NOMO-1 (cell line): Measurements from ENCODE around the gene POFUT2.
"Not testable (repeated sequence)": the region's sequence is repeated elsewhere in the genome, so short reads cannot be mapped to it uniquely, and the experiment has no call there.

Source experiments
- DNase-seq, 2 experiments: peaks; one replicate each; lab custom pipeline; 2025; ENCODE audit not compliant: unreplicated experiment in 2 of 2; lab: John Stamatoyannopoulos, UW

Gene POFUT2

DNA sequence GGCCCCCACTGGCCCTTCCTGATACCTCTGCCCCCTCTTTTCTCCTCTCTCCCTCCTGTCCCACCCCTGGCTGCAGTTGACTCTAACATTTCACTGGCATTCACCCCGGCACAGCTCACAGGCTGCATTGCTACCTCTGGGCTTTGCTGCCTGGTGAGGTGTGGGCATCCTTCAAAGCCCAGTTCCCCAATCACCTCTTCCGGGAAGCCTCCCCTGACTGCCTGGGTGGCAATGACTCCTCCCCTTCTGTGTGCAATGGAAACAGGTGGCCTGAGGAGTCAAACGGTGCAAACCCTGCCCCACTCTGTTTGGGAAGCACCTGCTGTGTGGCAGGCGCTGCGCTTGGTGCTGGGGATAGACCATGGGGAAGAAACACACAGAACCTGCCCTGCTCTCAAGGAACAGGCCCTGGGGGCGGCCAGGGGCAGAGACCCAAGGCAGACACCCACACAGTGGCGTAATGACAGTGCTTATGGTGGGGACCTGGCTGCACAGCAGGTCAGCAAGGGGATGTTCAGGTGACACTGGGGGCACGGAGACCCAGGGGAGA is 39.3 kb upstream of the POFUT2 start:
- no peak for DNase-seq

DNA sequence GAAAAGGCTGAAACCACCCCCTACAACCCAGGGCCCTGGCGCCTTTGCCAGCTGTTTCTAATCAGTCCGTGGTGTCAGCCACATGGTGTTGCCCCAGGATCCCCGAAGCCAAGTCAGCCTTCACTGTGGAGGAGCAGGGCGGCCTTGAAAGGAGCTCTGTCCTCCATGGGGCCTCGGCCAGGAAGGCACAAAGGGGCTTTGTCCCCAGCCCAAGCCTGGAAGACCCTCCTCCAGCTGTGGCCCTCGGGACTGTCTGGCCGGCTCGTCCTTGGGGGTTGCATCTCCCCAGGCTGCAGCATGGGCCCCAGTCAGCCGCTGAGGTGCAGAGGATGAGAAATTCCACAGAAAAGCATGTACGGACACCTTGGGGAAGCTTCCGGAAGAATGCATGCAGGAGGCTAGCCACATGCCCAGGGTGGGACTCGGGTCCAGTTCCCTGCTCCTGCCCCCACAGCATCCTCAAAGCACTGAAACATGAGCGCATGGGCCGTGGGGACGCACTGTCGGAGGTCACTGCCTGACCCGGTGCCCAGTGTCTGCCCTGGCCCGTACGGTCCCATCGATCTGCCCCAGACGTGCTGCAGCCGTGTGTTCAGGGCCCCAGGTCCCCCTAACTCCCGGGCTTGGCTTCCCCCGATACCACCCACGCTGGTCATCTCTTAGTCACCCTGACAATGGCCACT is 38.6 kb upstream of the POFUT2 start:
- no peak for DNase-seq

DNA sequence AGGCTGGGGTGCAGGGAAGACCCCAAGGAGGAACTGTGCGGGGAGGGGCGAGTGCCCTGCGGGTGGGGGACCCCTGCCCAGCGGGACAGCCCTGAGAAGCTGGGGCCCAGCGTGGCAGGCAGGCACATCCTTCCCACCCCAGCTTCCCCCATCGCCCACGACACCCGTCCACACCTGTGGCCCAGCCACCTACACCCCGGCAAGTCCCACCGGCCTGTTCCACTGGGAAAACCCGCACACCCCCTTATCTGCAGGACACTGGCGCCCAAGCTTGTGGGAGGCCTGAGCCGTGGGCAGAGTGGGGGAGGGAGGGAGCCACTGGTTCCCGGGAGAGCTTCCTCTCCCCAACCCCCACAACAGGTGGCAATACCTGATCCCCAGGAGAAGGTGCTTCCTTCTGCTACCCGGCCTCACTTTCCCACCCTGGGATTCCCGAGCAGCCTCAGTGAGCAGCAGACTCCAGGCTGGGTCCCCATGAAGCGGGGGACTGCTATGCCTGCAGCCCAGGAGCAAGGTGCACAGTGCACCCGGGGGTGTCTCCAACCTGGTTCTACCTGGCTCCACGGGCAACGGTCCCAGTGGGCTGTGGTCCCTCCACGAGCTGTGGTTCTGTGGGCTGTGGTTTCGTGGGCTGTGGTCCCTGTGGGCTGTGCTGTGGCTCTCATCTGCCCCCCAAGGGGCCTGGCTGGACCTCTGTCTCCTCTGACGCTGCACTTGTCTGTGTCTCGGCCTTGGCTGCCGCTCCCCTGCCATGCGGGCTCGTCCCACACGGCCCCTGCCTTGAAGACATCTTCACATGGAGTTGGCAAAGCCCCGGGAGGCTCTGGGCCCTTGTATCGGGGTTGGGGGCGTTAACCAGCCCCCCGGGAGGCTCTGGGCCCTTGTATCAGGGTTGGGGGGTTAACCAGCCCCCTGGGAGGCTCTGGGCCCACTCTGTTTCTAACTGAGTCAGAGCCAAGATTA is 37.8 kb upstream of the POFUT2 start:
- DNase-seq, result no peak

DNA sequence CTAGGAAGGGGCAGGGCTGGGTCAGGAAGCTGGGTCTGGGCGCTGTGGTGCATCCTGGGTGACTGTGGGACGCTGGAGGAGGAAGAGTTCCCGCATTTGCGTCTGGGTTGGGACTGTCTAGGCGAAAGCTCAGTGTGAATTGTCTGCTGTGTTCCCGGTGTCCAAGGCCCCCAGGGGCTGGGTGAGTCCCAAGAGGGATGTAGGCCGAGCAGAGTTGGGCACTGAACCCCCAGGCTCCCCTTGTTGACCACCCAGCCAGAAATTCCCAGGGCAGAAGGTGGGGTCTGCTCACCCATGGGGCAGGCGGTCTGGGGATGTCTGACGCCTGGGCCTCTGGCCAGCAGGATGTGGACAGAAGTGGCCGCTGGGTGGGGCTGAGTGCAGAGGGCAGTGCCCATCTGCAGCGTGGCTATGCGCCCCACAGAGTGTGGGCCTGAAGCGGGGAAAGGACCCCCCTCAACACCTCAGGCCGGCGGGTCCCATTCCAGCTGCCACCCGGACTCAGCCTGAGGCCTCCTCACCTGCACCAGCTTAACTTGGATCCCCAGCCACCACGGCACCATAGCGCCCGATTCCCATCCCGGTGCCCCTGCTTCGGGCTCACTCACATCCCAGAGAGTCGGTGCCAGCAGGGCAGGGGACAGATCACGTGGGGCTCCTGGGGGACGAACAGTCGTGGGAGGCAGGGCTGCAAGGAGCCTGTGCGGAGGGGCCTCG is 37.0 kb upstream of the POFUT2 start:
- DNase-seq, result no peak

- no peak for DNase-seq
These were observed 36.0 kb upstream of the POFUT2 start for GRCh38 chr21:45323487-45324311.

DNA sequence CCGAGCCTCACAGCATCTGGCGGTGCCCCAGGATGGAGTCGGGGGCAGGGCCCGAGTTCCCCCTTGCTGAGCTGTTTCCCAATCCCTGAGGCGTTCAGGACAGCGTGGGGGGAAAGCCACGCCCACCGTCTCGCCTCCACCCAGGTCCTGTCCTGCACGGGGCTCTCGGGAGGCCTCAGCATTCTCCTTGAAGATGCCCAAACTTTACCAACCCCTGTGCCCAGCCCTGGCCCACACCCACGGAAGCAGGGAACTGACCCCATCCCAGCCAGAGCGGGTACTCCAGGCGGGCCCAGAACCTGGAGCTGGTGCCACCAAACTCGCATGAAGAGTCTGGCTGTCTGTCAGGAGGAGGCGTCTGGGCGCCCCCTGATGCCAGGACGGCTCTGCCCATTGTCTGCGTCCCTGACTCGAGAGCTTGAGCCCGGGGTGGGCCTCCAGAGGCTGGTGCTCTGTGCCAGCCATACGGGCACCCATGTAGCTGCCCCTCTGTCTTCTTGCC is 35.3 kb upstream of the POFUT2 start:
- no peak for DNase-seq

- no peak for DNase-seq
These were observed 34.7 kb upstream of the POFUT2 start for GRCh38 chr21:45322231-45322959.

DNA sequence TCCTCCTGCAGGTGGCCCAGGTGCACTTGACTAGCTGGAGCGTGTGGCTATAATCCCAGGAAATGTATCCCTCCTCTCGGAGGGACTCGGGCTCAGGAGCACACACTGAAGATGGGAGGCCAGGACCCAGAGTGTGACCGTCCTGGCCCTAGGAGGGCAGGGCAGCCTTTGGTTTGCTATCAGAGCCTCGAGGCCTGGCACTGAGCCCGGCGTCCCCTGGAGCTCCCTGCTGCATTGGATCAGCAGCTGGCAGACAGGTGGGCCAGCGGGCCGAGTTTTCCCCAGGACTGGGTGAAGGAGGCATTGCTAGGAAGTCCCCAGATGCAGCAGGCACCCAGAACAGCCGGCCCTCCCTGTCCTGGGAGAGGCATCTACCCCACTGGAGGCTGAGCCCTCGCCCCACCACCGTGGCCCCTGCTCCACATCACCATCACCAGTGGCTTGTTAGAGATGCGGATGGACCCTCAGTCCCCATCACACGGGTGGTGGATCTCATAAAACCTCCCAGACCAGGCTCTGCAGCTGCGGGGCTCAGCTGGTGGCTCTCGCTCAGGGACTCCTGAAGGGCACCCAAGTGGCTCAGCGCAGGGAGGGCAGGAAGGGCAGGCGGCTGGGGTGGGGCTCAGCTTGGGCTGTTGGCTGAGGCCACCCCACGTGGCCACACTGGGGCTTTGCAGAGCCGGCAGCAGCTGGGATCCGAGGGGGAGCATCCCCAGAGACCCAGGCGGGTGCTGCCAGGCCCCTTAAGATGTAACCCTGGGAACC is 32.7 kb upstream of the POFUT2 start:
- DNase-seq, result no peak

GRCh38 chr21:45319461-45320211 is 31.9 kb upstream of the POFUT2 start:
- DNase-seq, result no peak

- DNase-seq, result no peak
These were observed 31.1 kb upstream of the POFUT2 start for GRCh38 chr21:45318556-45319404.

GRCh38 chr21:45318146-45318555 is 30.5 kb upstream of the POFUT2 start:
- no peak for DNase-seq

GRCh38 chr21:45317398-45318145 is 29.9 kb upstream of the POFUT2 start:
- no peak for DNase-seq

- DNase-seq, result no peak
These were observed 29.2 kb upstream of the POFUT2 start for GRCh38 chr21:45316871-45317397.

GRCh38 chr21:45315676-45316470 is 28.2 kb upstream of the POFUT2 start:
- not testable (repeated sequence) for DNase-seq

GRCh38 chr21:45313682-45314081 is 26.0 kb upstream of the POFUT2 start:
- DNase-seq, result no peak
